T-helper 2 cell treated with Interferon-gamma antibody and Interleukin-4, amounts not matched to agents 100 ng/mL and 5 ng/mL, for 36 hours (primary cell): ENCODE results near the gene CYP8B1. TPM values are rescaled to one million over a fixed set of nuclear protein-coding genes. Genes with fewer than 3 reads are reported as not detected.

Source experiments
- intact Hi-C: fragments of 100-400 bp; cut with micrococcal nuclease; formaldehyde crosslinking; loops from one replicate; pipeline ENCODE4 v1.15.1; 2023
- total RNA-seq: library from RNA; stranded (reverse); gene quantifications from 2 replicates; pipeline ENCODE4 v1.2.3, GENCODE V29; 2022

Gene CYP8B1
- total RNA-seq, result not detected in 2 replicates

- intact Hi-C loops, result no loop called here
Observed at GRCh38 chr3:42875325-42876151, at the start of gene CYP8B1. Gene CYP8B1 (minus strand): TSS chr3:42875879. CDS start chr3:42875816, 63 bp downstream.

GRCh38 chr3:42923606-42924005 is 47.9 kb upstream of the CYP8B1 start:
- intact Hi-C loops, result no loop called here

- intact Hi-C loops, result no loop called here
Observed at GRCh38 chr3:42914771-42915515, 39.3 kb upstream of the CYP8B1 start.

- intact Hi-C loops, result no loop called here
Observed at GRCh38 chr3:42911551-42911950, 35.9 kb upstream of the CYP8B1 start.

- intact Hi-C loops, result no loop called here
Observed at GRCh38 chr3:42908675-42909074, 33.0 kb upstream of the CYP8B1 start.

GRCh38 chr3:42906848-42907183 is 31.1 kb upstream of the CYP8B1 start:
- intact Hi-C loops, result no loop called here

- intact Hi-C loops, result no loop called here
Observed at GRCh38 chr3:42906070-42906847, 30.6 kb upstream of the CYP8B1 start, which contains the start of gene ZNF662. Gene ZNF662 (plus strand): TSS chr3:42906142. CDS start chr3:42908115, 1,973 bp downstream.

- intact Hi-C loops, result no loop called here
Observed at GRCh38 chr3:42905740-42906069, 30.0 kb upstream of the CYP8B1 start.

- intact Hi-C loops, result no loop called here
Observed at GRCh38 chr3:42904076-42904475, 28.4 kb upstream of the CYP8B1 start.

GRCh38 chr3:42902257-42902656 is 26.6 kb upstream of the CYP8B1 start:
- intact Hi-C loops, result no loop called here

- intact Hi-C loops, result no loop called here
Observed at GRCh38 chr3:42901073-42901415, 25.4 kb upstream of the CYP8B1 start.

- intact Hi-C loops, result no loop called here
Observed at GRCh38 chr3:42900226-42901072, 24.8 kb upstream of the CYP8B1 start.

GRCh38 chr3:42898896-42899675 is 23.4 kb upstream of the CYP8B1 start:
- intact Hi-C loops, result no loop called here

GRCh38 chr3:42895580-42895868 is 19.8 kb upstream of the CYP8B1 start:
- intact Hi-C loops, result no loop called here

- intact Hi-C loops, result no loop called here
Observed at GRCh38 chr3:42894698-42895579, 19.3 kb upstream of the CYP8B1 start.

- intact Hi-C loops, result no loop called here
Observed at GRCh38 chr3:42892807-42893206, 17.1 kb upstream of the CYP8B1 start.

GRCh38 chr3:42892169-42892568 is 16.5 kb upstream of the CYP8B1 start:
- intact Hi-C loops, result no loop called here

GRCh38 chr3:42891042-42891441 is 15.4 kb upstream of the CYP8B1 start:
- intact Hi-C loops, result no loop called here

- intact Hi-C loops, result no loop called here
Observed at GRCh38 chr3:42887084-42887483, 11.4 kb upstream of the CYP8B1 start.
